ENCODE results near the gene GRM1. TPM values are rescaled to one million over a fixed set of nuclear protein-coding genes. Genes with fewer than 3 reads are reported as not detected.

The GRM1 gene
- total and polyA plus RNA-seq, 4 donors, result 0.02 to 0.12 (median 0.06) TPM

GRCh38 chr6:146077992-146078391 is 49.1 kb downstream of the GRM1 start:
- H3K9ac ChIP-seq (ENCODE audit: insufficient read depth in 1 of 2, low read length in 2 of 2), result no peak overlapping the region
- 88% methylated on average over 4 of the region's 4 CpGs for WGBS, 2 donors
- DNase-seq (no peak), ATAC-seq (ENCODE audit: insufficient read depth, low FRiP score) (no peak)
- H3K4me3 ChIP-seq, result no peak overlapping the region
- TF ChIP-seq, protein P1, sequence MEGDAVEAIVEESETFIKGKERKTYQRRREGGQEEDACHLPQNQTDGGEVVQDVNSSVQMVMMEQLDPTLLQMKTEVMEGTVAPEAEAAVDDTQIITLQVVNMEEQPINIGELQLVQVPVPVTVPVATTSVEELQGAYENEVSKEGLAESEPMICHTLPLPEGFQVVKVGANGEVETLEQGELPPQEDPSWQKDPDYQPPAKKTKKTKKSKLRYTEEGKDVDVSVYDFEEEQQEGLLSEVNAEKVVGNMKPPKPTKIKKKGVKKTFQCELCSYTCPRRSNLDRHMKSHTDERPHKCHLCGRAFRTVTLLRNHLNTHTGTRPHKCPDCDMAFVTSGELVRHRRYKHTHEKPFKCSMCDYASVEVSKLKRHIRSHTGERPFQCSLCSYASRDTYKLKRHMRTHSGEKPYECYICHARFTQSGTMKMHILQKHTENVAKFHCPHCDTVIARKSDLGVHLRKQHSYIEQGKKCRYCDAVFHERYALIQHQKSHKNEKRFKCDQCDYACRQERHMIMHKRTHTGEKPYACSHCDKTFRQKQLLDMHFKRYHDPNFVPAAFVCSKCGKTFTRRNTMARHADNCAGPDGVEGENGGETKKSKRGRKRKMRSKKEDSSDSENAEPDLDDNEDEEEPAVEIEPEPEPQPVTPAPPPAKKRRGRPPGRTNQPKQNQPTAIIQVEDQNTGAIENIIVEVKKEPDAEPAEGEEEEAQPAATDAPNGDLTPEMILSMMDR (IDR thresholded peaks at IDR 0.05; ENCODE audit: control extremely low read depth, extremely low read depth), result no peak
- H3K9me3 ChIP-seq (ENCODE audit: control insufficient read depth in 4 of 4, insufficient read depth in 3 of 4, low read length in 3 of 4), result peaks cover 0 to 2% (median 0%) of the 10 kb centered on the region in 4 donors
- H3K27me3 ChIP-seq (ENCODE audit: control insufficient read depth in 3 of 3, insufficient read depth in 3 of 3, low read length in 2 of 3), result no peaks in the 10 kb centered on the region
- no peaks in the 10 kb centered on the region for H3K4me1 ChIP-seq (ENCODE audit: control insufficient read depth in 5 of 5, insufficient read depth in 5 of 5, low read length in 5 of 5)
- H3K27ac ChIP-seq (ENCODE audit: low read depth in 1 of 2, low read length in 1 of 2), result no peak overlapping the region
- no peaks in the 10 kb centered on the region for H3K36me3 ChIP-seq (ENCODE audit: control insufficient read depth in 4 of 4, insufficient read depth in 4 of 4, low read length in 4 of 4)

DNA sequence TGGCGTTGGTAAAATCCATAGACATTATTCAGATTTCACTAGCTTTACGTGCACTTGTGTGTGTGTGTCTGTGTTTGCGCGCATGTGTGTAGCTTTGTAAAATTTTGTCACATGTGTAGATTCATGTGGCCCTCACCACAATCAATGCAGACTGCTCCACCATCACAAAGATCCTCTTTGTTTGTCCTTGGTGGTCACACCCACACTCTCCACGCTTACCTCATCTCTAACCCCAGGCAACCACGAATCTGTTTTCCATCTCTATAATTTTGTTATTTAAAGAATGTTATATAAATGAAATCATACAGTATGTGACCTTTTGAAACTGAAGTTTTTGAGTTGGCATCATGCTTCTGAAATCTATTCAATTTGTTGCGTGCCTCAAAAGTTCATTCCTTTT is 58.5 kb downstream of the GRM1 start:
- Histone ChIP-seq H3K27ac (ENCODE audit: low read depth in 1 of 2, low read length in 1 of 2) (no peak overlapping the region), H3K36me3 (ENCODE audit: control insufficient read depth in 4 of 4, insufficient read depth in 4 of 4, low read length in 4 of 4) (no peaks in the 10 kb centered on the region), H3K4me3 (no peak overlapping the region), H3K4me1 (ENCODE audit: control insufficient read depth in 5 of 5, insufficient read depth in 5 of 5, low read length in 5 of 5) (no peaks in the 10 kb centered on the region), H3K27me3 (ENCODE audit: control insufficient read depth in 3 of 3, insufficient read depth in 3 of 3, low read length in 2 of 3) (no peaks in the 10 kb centered on the region), H3K9me3 (ENCODE audit: control insufficient read depth in 4 of 4, insufficient read depth in 3 of 4, low read length in 3 of 4) (no peaks in the 10 kb centered on the region), H3K9ac (ENCODE audit: insufficient read depth in 1 of 2, low read length in 2 of 2) (no peak overlapping the region)
- WGBS, 2 donors, result 87 to 93% methylated on average over 7 of the region's 7 CpGs
- DNase-seq (no peak), ATAC-seq (ENCODE audit: insufficient read depth, low FRiP score) (no peak)
- TF ChIP-seq, protein P1 (IDR thresholded peaks at IDR 0.05; ENCODE audit: control extremely low read depth, extremely low read depth), result no peak

- Histone ChIP-seq H3K9me3 (ENCODE audit: control insufficient read depth in 4 of 4, insufficient read depth in 3 of 4, low read length in 3 of 4) (no peaks in the 10 kb centered on the region), H3K4me1 (ENCODE audit: control insufficient read depth in 5 of 5, insufficient read depth in 5 of 5, low read length in 5 of 5) (no peaks in the 10 kb centered on the region), H3K36me3 (ENCODE audit: control insufficient read depth in 4 of 4, insufficient read depth in 4 of 4, low read length in 4 of 4) (no peaks in the 10 kb centered on the region), H3K27me3 (ENCODE audit: control insufficient read depth in 3 of 3, insufficient read depth in 3 of 3, low read length in 2 of 3) (no peaks in the 10 kb centered on the region), H3K27ac (ENCODE audit: low read depth in 1 of 2, low read length in 1 of 2) (no peak overlapping the region), H3K9ac (ENCODE audit: insufficient read depth in 1 of 2, low read length in 2 of 2) (no peak overlapping the region), H3K4me3 (no peak overlapping the region)
- 83 to 88% methylated on average over 3 of the region's 3 CpGs for WGBS, 2 donors
- no peak for DNase-seq
- TF ChIP-seq, protein P1 (IDR thresholded peaks at IDR 0.05; ENCODE audit: control extremely low read depth, extremely low read depth), result no peak
- ATAC-seq (ENCODE audit: insufficient read depth, low FRiP score), result no peak
These were observed 61.6 kb downstream of the GRM1 start for GRCh38 chr6:146090474-146090873.

DNA sequence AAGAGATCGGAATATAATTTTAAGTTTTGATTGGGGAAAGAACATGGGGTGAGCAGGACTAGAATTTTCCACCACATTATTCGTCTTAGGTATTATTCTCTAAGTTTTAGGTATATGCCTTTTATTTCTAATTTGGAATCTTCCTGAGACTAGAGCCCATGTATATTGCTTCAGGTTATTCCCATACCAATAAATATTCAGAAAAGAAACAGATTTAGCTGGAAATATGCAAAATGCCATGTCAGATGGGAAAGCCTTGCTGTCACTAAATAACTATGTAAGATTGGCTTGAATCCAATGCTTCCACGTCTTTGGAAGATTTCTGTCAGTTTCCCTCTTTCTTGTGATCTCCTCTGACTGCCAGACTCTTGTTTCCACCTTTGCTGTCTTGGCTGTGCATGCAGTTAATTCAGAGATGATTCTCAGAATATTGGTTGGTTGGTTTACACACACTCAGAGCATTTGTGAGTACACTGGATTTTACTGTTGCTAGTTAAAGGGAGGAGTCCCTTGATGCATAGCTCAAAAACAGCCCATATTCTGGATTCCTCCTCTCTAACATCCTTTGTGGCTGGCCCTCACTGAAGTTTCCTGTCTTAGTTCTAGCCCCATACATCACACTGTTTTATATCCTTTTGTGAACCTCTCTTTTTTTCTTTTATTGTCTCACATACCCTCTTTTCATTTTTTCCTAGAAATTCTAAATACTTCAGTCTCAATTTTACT is 64.3 kb downstream of the GRM1 start:
- no peak overlapping the region for H3K27ac ChIP-seq (ENCODE audit: low read depth in 1 of 2, low read length in 1 of 2)
- H3K27me3 ChIP-seq (ENCODE audit: control insufficient read depth in 3 of 3, insufficient read depth in 3 of 3, low read length in 2 of 3), result no peaks in the 10 kb centered on the region
- no peak for DNase-seq
- ATAC-seq (ENCODE audit: insufficient read depth, low FRiP score), result no peak
- H3K36me3 ChIP-seq (ENCODE audit: control insufficient read depth in 4 of 4, insufficient read depth in 4 of 4, low read length in 4 of 4), result no peaks in the 10 kb centered on the region
- H3K9me3 ChIP-seq (ENCODE audit: control insufficient read depth in 4 of 4, insufficient read depth in 3 of 4, low read length in 3 of 4), result no peaks in the 10 kb centered on the region
- 75 to 76% methylated on average over 3 of the region's 3 CpGs for WGBS, 2 donors
- no peaks in the 10 kb centered on the region for H3K4me1 ChIP-seq (ENCODE audit: control insufficient read depth in 5 of 5, insufficient read depth in 5 of 5, low read length in 5 of 5)
- TF ChIP-seq, protein P1 (IDR thresholded peaks at IDR 0.05; ENCODE audit: control extremely low read depth, extremely low read depth), result no peak
- no peak overlapping the region for H3K4me3 ChIP-seq
- H3K9ac ChIP-seq (ENCODE audit: insufficient read depth in 1 of 2, low read length in 2 of 2), result no peak overlapping the region

Data from lung (tissue), 12 donors.